D721Med (cell line): ENCODE data around the gene OLFM2.
A peak's percentile ranks its signal among the peaks of the same experiment; 100 is the strongest.
"Not testable (repeated sequence)": the region's sequence is repeated elsewhere in the genome, so short reads cannot be mapped to it uniquely, and the experiment has no call there.

ENCODE experiments used
- DNase-seq: peaks from one replicate; pipeline ENCODE4 v3.0.0; 2011; ENCODE audit warnings: low spot score; ENCODE audit not compliant: insufficient read length
- FAIRE-seq: peaks from 2 replicates; lab custom pipeline; 2011; peaks lifted over from hg19 to GRCh38; lab: Jason Lieb, UNC
- CTCF ChIP-seq: IDR thresholded peaks from 2 replicates; pipeline ENCODE4 v1.5.1; 2012; ENCODE audit warnings: mild to moderate bottlenecking, control low read depth; ENCODE audit not compliant: insufficient read depth; ENCODE audit errors: missing control alignments

The OLFM2 gene

DNA sequence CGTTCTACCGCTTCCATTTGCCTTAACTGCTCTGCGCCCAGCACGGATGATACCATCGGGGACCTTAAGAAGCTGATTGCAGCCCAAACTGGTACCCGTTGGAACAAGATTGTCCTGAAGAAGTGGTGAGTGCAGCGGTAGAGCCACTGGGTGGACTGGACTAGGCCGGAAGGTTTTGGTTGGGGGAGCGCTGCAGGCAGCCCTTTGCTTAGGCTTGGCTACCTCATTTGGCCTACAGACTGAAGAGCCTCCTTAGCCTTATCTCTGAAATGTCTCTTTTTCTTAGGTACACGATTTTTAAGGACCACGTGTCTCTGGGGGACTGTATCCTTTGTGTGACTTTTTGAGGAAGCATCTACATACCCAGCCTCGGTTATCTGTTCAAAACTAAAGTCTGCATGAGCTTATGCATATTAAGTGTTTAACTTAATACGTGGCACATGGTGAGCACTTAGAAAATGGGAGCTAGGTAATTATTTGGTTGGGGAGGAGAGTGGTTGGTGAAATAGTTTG lies 107.7 kb downstream of the OLFM2 start:
- TF ChIP-seq CTCF: no peak
- FAIRE-seq (no peak), DNase-seq (no peak)

DNA sequence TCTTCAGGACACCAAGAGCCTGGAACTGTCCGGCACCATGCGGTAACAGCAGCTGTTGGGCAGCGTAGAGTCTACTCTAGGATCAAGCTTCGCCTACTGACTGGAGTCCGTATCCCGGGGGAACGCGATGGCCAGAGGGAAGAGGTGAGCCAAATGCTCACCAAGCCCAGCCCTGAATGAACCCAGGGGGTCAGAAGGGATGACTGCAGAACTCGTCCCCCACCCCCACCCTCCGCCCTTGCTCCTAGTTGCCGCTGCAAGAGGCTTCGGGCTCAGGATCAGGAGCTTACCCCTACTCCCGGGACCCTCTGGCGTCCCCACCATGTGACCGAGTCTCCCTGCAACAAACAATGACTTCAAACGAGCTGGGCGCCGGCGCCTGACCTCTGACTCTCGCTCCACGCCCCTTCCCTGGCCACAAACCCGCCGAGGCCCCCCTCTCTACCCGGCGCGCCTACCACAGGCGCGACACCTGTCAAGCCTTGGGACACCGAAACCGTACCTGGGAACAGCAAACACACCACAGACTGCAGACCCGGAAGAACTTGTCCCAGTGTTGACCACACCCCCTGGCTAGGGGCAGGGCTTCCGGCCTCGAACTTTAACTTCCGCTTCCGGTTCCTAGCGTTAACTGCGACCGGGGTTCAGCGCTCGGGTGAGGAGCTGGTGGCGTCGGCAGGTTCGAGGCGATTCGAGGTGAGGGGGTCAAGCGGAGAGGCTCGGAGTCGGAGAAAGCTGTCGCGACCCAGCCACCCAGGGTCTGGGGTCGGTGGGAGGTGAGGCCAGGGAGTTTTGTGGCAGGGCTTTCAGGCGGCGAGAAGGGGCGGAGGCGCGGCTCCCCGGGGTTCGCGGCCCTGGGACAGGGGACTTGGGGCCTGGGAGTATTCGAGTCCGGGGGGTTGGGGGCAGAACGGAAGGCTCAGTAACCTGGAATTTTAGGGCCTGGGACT lies 108.8 kb downstream of the OLFM2 start, which contains the start of gene UBL5:
Gene UBL5 (plus strand): TSS at position 630 of the 950 bp plus-strand sequence. CDS start 420 bp downstream, outside the sequence.
- FAIRE-seq: peak; percentile 6
- peak; percentile 98 for DNase-seq
- TF ChIP-seq CTCF: no peak

DNA sequence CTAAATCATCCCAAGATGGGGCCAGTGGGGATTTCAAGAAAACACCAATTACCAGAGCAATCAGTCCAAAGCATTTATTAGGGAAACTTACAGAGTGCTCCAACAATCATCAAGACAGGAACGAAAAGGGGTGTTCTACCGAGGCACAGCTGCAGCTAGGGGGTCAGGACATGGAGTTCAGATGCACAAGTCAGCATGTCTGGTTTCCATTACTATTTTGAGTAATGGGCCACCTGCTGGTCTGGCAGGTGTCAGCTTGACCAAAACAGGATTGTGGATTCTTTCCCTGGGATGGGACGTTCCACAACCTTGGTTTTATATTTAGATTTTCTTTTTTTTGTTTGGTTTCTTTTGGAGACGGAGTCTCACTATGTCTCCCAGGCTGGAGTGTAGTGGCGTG lies 112.5 kb downstream of the OLFM2 start:
- DNase-seq: no peak
- FAIRE-seq: no peak
- no peak for TF ChIP-seq CTCF

- not testable (repeated sequence) for DNase-seq, FAIRE-seq
These were observed 116.3 kb downstream of the OLFM2 start for GRCh38 chr19:9820034-9820433.

- no peak for FAIRE-seq
- no peak for DNase-seq
- TF ChIP-seq CTCF: no peak
These were observed 116.8 kb downstream of the OLFM2 start for GRCh38 chr19:9819596-9819909.

DNA sequence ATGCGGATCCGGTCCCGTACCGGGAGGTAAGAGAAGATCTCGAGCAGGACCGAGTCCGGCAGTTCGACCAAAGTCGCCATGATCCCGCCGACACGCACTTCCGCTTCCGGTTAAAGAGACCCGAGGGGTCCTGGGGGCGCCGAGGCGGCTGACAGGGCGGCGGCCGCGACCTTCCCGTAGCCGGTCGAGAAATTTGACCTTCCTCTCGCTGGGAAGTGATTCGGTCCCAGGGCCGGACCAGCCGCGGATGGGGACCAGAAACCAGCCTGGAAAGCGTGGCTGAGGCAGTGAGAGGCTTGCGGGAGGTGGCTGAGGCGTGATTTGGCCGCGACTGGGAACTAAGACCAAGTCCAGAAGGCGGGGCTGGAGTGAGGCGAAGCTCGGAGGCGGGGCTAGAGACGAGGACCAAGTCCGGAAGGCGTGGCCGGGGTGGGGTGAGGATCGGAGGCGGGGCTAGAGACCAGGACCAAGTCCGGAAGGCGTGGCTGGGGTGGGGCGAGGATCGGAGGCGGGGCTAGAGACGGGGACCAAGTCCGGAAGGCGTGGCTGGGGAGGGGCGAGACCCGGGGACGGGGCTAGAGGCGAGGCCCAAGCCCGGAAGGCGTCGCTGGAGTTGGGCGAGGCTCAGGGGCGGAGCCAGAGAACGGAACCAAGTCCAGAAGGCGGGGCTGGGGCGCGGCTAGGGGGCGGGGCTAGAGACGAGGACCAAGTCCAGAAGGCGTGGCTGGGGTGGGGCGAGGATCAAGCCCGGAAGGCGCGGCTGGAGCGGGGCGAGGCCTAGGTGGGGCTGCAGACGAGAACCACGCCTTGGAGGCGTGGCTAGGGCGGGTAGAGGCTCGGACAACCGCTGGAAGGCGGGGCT lies 117.3 kb downstream of the OLFM2 start, which contains the start of gene FBXL12:
Gene FBXL12 (minus strand): TSS at position 346 of the 862 bp plus-strand sequence. CDS start 266 bp downstream, at position 80.
- DNase-seq (peak; percentile 76), FAIRE-seq (no peak)
- TF ChIP-seq CTCF: no peak

- no peak for FAIRE-seq
These were observed 118.1 kb downstream of the OLFM2 start for GRCh38 chr19:9818175-9818733.

More at GRCh38 chr19:9818175-9818733, 118.1 kb downstream of the OLFM2 start:
- TF ChIP-seq CTCF: no peak
- DNase-seq: no peak
